ENCODE data around the gene HOXD12. TPM values are rescaled to one million over a fixed set of nuclear protein-coding genes. Genes with fewer than 3 reads are reported as not detected.

The HOXD12 gene
- total RNA-seq, 2 donors from 2014 or later, result not detected

GRCh38 chr2:176124947-176125771 is 25.6 kb downstream of the HOXD12 start:
- H3K9me3 ChIP-seq, result no peaks in the 10 kb centered on the region
- TF ChIP-seq CTCF (IDR thresholded peaks at IDR 0.05), result no peak
- ATAC-seq (ENCODE audit: insufficient number of reproducible peaks, low FRiP score, low read depth) (no peak), DNase-seq (ENCODE audit: low spot score) (no peak)
- H3K36me3 ChIP-seq, result no peaks in the 10 kb centered on the region
- H3K27me3 ChIP-seq (replicated peaks; ENCODE audit: insufficient read depth), result peaks cover 26% of the 10 kb centered on the region
- no peak overlapping the region for H3K27ac ChIP-seq
- H3K4me3 ChIP-seq, result no peak overlapping the region
- H3K4me1 ChIP-seq (ENCODE audit: control insufficient read depth in 1 of 2, low read depth in 2 of 2), result peaks cover 7 to 42% of the 10 kb centered on the region in 2 donors

- Histone ChIP-seq H3K27ac (no peak overlapping the region), H3K4me3 (no peak overlapping the region), H3K9me3 (no peaks in the 10 kb centered on the region), H3K36me3 (no peaks in the 10 kb centered on the region), H3K27me3 (replicated peaks; ENCODE audit: insufficient read depth) (peaks cover 20% of the 10 kb centered on the region), H3K4me1 (ENCODE audit: control insufficient read depth in 1 of 2, low read depth in 2 of 2) (peaks cover 7 to 42% of the 10 kb centered on the region in 2 donors)
- ATAC-seq (ENCODE audit: insufficient number of reproducible peaks, low FRiP score, low read depth) (no peak), DNase-seq (ENCODE audit: low spot score) (no peak)
- TF ChIP-seq CTCF (IDR thresholded peaks at IDR 0.05), result no peak
Measured at GRCh38 chr2:176125772-176126054, 26.1 kb downstream of the HOXD12 start.

GRCh38 chr2:176126929-176127773 is 27.6 kb downstream of the HOXD12 start:
- ATAC-seq (ENCODE audit: insufficient number of reproducible peaks, low FRiP score, low read depth) (no peak), DNase-seq (ENCODE audit: low spot score) (no peak)
- Histone ChIP-seq H3K36me3 (no peaks in the 10 kb centered on the region), H3K9me3 (no peaks in the 10 kb centered on the region), H3K27me3 (replicated peaks; ENCODE audit: insufficient read depth) (peaks cover 6% of the 10 kb centered on the region), H3K4me3 (no peak overlapping the region), H3K4me1 (ENCODE audit: control insufficient read depth in 1 of 2, low read depth in 2 of 2) (peaks cover 7 to 47% of the 10 kb centered on the region in 2 donors), H3K27ac (no peak overlapping the region)
- TF ChIP-seq CTCF (IDR thresholded peaks at IDR 0.05), result peak; percentile 95

GRCh38 chr2:176127774-176128072 is 28.1 kb downstream of the HOXD12 start:
- H3K27me3 ChIP-seq (replicated peaks; ENCODE audit: insufficient read depth), result peaks cover under 1% of the 10 kb centered on the region
- no peaks in the 10 kb centered on the region for H3K36me3 ChIP-seq
- no peak for TF ChIP-seq CTCF (IDR thresholded peaks at IDR 0.05)
- ATAC-seq (ENCODE audit: insufficient number of reproducible peaks, low FRiP score, low read depth) (no peak), DNase-seq (ENCODE audit: low spot score) (no peak)
- no peak overlapping the region for H3K27ac ChIP-seq
- peaks cover 7 to 41% of the 10 kb centered on the region in 2 donors for H3K4me1 ChIP-seq (ENCODE audit: control insufficient read depth in 1 of 2, low read depth in 2 of 2)
- H3K9me3 ChIP-seq, result no peaks in the 10 kb centered on the region
- H3K4me3 ChIP-seq, result no peak overlapping the region

GRCh38 chr2:176128172-176128981 is 28.8 kb downstream of the HOXD12 start:
- H3K27me3 ChIP-seq (replicated peaks; ENCODE audit: insufficient read depth), result no peaks in the 10 kb centered on the region
- TF ChIP-seq CTCF (IDR thresholded peaks at IDR 0.05), result no peak
- DNase-seq (ENCODE audit: low spot score), result no peak
- H3K27ac ChIP-seq, result peak overlapping the region in 1 of 2 donors; percentile 91
- peaks cover 5 to 37% of the 10 kb centered on the region in 2 donors for H3K4me1 ChIP-seq (ENCODE audit: control insufficient read depth in 1 of 2, low read depth in 2 of 2)
- H3K4me3 ChIP-seq, result peak overlapping the region; percentile 85
- no peaks in the 10 kb centered on the region for H3K36me3 ChIP-seq
- H3K9me3 ChIP-seq, result no peaks in the 10 kb centered on the region
- ATAC-seq (ENCODE audit: insufficient number of reproducible peaks, low FRiP score, low read depth), result no peak
